HepG2 (cell line): ENCODE measurements around the gene ZDHHC18. TPM values are rescaled to one million over a fixed set of nuclear protein-coding genes. Genes with fewer than 3 reads are reported as not detected.

Experiments
- CEBPB ChIP-seq: IDR thresholded peaks from 2 replicates; pipeline ENCODE4 v1.6.1; 2011; ENCODE audit warnings: low read depth, low read length, improper control_type of control experiment, borderline replicate concordance
- LCORL ChIP-seq, 2 experiments: fragments of 450-650 bp in 1 of 2; sonication (generic) in 1 of 2; formaldehyde crosslinking in 1 of 2; IDR thresholded peaks; 2 replicates each; pipeline versions ENCODE4 v1.5.0 to v1.6.1; 2017 to 2020; ENCODE audit warnings: antibody characterized with exemption in 1 of 2, missing genetic modification reagents in 1 of 2
- MYNN ChIP-seq: sonication (generic); formaldehyde crosslinking; IDR thresholded peaks from 2 replicates; pipeline ENCODE4 v1.4.0; 2020; ENCODE audit warnings: mild to moderate bottlenecking, low read depth, missing genetic modification reagents
- NONO ChIP-seq, 2 experiments: fragments of 450-650 bp in 1 of 2; sonication (generic) in 1 of 2; formaldehyde crosslinking in 1 of 2; IDR thresholded peaks in 1 of 2; conservative IDR thresholded peaks in 1 of 2; 2 replicates each; pipeline versions ENCODE4 v1.6.1 to v1.8.0; 2017 to 2022; ENCODE audit warnings: mild to moderate bottlenecking in 1 of 2, missing genetic modification reagents in 1 of 2, moderate library complexity in 1 of 2
- PPARG ChIP-seq: conservative IDR thresholded peaks from 2 replicates; pipeline ENCODE4 v1.6.1; 2016; ENCODE audit warnings: missing biosample characterization, missing genetic modification reagents
- SP4 ChIP-seq: sonication (generic); formaldehyde crosslinking; IDR thresholded peaks from 2 replicates; pipeline ENCODE4 v1.8.1; 2023; ENCODE audit warnings: mild to moderate bottlenecking, missing genetic modification reagents
- U2AF2 ChIP-seq: fragments of 200-400 bp; formaldehyde crosslinking; IDR thresholded peaks from 2 replicates; pipeline ENCODE4 v1.6.1; 2017; ENCODE audit warnings: low read depth, mild to moderate bottlenecking, low read length
- ZC3H13 ChIP-seq: sonication (generic); formaldehyde crosslinking; IDR thresholded peaks from 2 replicates; pipeline ENCODE4 v1.8.1; 2023; ENCODE audit warnings: mild to moderate bottlenecking, missing genetic modification reagents, moderate library complexity
- ZFP37 ChIP-seq: sonication (generic); formaldehyde crosslinking; IDR thresholded peaks from 2 replicates; pipeline ENCODE4 v1.4.0; 2020; ENCODE audit warnings: missing genetic modification reagents, borderline replicate concordance
- ZFP62 ChIP-seq: sonication (generic); formaldehyde crosslinking; IDR thresholded peaks from 2 replicates; pipeline ENCODE4 v1.4.0; 2020; ENCODE audit warnings: missing genetic modification reagents
- ZSCAN9 ChIP-seq: IDR thresholded peaks from 2 replicates; pipeline ENCODE4 v1.6.1; 2016; ENCODE audit warnings: borderline replicate concordance
- polyA plus RNA-seq, 8 experiments: library from polyadenylated mRNA; depleted of rRNA in 3 of 8; stranded (reverse) in 7 of 8; unstranded in 1 of 8; fragments of >200 nt; fragmentation: Illumina TruSeq in 4 of 8; extraction: Trizol in 4 of 8; gene quantifications; 2 replicates each; pipeline versions ENCODE4 v1.2.1 to v1.2.3, GENCODE V29; 2011 to 2016; ENCODE audit warnings: low read depth in 4 of 8, missing spikeins in 1 of 8, mixed read lengths in 1 of 8; ENCODE audit not compliant: insufficient read depth in 1 of 8
- total RNA-seq, 5 experiments: library from RNA; depleted of rRNA; stranded (reverse); fragments of >200 nt; fragmentation: Illumina TruSeq; extraction: Trizol; gene quantifications; 2 replicates each; pipeline ENCODE4 v1.2.3, GENCODE V29; 2016; ENCODE audit warnings: low read depth in 1 of 5
- TF ChIP-seq, protein P1 (sequence below): sonication (generic); formaldehyde crosslinking; IDR thresholded peaks from 2 replicates; pipeline ENCODE4 v1.5.1; 2020; ENCODE audit warnings: mild to moderate bottlenecking, missing genetic modification reagents
- TF ChIP-seq, protein P2 (sequence below): sonication (generic); formaldehyde crosslinking; IDR thresholded peaks from 2 replicates; pipeline ENCODE4 v1.4.0; 2020; ENCODE audit warnings: missing genetic modification reagents
- TF ChIP-seq, protein P3 (sequence below): sonication (generic); formaldehyde crosslinking; IDR thresholded peaks from 2 replicates; pipeline ENCODE4 v1.4.0; 2020; ENCODE audit warnings: missing genetic modification reagents
- TF ChIP-seq, protein P4 (sequence below): sonication (generic); formaldehyde crosslinking; IDR thresholded peaks from 2 replicates; pipeline ENCODE4 v1.5.0; 2020; ENCODE audit warnings: mild to moderate bottlenecking, missing genetic modification reagents, borderline replicate concordance

The ZDHHC18 gene
- total and polyA plus RNA-seq, 2 of the 13 experiments (the other 11 are each of a cell fraction or from before 2014, with no cell fraction given) = 13.2 to 35.3 TPM

DNA sequence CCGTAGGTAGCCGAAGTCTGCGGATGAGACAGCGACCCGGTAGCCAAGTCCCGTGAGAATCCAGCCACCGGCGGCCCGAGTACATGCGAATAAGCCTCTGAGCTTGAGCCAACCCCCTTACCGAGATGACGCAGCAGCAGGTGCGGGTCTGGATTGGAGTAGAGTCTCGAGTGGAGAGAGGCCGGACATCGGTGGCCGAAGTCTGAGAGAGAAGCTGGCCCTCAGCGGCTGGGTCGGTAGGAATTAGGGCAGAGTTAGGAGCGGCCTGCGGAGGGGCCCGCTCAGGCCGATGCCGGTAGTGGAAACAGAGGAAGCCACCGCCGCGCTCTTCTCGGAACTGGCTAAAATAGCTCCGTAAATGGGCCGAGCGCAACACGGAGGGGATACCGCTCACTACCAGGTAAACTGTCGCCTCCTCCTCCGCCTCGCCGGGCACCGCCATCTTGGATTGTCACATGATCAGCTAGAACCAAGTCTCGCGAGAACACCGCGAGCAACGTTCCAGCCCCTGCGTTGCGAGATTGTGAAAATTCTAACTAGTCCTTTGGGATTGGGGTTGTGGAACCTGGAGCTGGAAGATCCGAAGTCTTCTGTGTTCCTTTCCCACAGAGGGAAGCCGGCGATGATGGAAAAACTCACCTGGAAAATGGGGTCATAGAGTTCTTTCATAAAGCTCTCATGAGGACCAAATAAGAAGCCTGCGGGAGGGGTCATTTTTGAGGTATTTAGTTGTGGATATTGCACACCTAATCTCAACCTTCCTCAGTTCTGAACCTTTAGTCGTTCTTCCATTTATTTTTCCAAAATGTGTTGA, 73.7 kb downstream of the ZDHHC18 start, which contains the start of gene GPATCH3 (continued):
- TF ChIP-seq, protein P1, sequence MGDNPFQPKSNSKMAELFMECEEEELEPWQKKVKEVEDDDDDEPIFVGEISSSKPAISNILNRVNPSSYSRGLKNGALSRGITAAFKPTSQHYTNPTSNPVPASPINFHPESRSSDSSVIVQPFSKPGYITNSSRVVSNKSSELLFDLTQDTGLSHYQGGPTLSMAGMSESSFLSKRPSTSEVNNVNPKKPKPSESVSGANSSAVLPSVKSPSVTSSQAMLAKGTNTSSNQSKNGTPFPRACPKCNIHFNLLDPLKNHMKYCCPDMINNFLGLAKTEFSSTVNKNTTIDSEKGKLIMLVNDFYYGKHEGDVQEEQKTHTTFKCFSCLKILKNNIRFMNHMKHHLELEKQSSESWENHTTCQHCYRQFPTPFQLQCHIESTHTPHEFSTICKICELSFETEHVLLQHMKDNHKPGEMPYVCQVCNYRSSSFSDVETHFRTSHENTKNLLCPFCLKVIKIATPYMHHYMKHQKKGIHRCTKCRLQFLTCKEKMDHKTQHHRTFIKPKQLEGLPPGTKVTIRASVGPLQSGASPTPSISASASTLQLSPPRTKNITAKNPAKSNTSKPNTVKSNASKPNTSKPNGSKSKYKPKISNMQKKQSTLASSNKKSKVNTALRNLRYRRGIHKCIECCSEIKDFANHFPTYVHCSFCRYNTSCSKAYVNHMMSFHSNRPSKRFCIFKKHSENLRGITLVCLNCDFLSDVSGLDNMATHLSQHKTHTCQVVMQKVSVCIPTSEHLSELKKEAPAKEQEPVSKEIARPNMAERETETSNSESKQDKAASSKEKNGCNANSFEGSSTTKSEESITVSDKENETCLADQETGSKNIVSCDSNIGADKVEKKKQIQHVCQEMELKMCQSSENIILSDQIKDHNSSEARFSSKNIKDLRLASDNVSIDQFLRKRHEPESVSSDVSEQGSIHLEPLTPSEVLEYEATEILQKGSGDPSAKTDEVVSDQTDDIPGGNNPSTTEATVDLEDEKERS (CRISPR knock-in tag) = no peak
- no peak for TF ChIP-seq LCORL (IDR thresholded peaks at IDR 0.05)
- TF ChIP-seq LCORL (CRISPR knock-in tag; IDR thresholded peaks at IDR 0.05) = no peak
- no peak for TF ChIP-seq NONO (IDR thresholded peaks at IDR 0.05)
- peak; percentile 76 for TF ChIP-seq NONO (CRISPR knock-in tag; conservative IDR thresholded peaks at IDR 0.05)
- TF ChIP-seq, protein P2, sequence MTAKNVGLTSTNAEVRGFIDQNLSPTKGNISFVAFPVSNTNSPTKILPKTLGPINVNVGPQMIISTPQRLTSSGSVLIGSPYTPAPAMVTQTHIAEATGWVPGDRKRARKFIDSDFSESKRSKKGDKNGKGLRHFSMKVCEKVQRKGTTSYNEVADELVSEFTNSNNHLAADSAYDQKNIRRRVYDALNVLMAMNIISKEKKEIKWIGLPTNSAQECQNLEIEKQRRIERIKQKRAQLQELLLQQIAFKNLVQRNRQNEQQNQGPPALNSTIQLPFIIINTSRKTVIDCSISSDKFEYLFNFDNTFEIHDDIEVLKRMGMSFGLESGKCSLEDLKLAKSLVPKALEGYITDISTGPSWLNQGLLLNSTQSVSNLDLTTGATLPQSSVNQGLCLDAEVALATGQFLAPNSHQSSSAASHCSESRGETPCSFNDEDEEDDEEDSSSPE (CRISPR knock-in tag) = peak; percentile 56; the same call in 1 of the 2 replicates
- peak; percentile 74; the same call in 1 of the 2 replicates for TF ChIP-seq CEBPB
- TF ChIP-seq ZSCAN9 (CRISPR knock-in tag) = peak; percentile 68; the same call in 1 of the 2 replicates
- TF ChIP-seq, protein P3, sequence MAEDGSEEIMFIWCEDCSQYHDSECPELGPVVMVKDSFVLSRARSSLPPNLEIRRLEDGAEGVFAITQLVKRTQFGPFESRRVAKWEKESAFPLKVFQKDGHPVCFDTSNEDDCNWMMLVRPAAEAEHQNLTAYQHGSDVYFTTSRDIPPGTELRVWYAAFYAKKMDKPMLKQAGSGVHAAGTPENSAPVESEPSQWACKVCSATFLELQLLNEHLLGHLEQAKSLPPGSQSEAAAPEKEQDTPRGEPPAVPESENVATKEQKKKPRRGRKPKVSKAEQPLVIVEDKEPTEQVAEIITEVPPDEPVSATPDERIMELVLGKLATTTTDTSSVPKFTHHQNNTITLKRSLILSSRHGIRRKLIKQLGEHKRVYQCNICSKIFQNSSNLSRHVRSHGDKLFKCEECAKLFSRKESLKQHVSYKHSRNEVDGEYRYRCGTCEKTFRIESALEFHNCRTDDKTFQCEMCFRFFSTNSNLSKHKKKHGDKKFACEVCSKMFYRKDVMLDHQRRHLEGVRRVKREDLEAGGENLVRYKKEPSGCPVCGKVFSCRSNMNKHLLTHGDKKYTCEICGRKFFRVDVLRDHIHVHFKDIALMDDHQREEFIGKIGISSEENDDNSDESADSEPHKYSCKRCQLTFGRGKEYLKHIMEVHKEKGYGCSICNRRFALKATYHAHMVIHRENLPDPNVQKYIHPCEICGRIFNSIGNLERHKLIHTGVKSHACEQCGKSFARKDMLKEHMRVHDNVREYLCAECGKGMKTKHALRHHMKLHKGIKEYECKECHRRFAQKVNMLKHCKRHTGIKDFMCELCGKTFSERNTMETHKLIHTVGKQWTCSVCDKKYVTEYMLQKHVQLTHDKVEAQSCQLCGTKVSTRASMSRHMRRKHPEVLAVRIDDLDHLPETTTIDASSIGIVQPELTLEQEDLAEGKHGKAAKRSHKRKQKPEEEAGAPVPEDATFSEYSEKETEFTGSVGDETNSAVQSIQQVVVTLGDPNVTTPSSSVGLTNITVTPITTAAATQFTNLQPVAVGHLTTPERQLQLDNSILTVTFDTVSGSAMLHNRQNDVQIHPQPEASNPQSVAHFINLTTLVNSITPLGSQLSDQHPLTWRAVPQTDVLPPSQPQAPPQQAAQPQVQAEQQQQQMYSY (CRISPR knock-in tag) = 0 out of 2 replicates have a peak, but pooled peaks have one; percentile 29
- no peak; the same call in 1 of the 2 replicates for TF ChIP-seq MYNN
- TF ChIP-seq, protein P4, sequence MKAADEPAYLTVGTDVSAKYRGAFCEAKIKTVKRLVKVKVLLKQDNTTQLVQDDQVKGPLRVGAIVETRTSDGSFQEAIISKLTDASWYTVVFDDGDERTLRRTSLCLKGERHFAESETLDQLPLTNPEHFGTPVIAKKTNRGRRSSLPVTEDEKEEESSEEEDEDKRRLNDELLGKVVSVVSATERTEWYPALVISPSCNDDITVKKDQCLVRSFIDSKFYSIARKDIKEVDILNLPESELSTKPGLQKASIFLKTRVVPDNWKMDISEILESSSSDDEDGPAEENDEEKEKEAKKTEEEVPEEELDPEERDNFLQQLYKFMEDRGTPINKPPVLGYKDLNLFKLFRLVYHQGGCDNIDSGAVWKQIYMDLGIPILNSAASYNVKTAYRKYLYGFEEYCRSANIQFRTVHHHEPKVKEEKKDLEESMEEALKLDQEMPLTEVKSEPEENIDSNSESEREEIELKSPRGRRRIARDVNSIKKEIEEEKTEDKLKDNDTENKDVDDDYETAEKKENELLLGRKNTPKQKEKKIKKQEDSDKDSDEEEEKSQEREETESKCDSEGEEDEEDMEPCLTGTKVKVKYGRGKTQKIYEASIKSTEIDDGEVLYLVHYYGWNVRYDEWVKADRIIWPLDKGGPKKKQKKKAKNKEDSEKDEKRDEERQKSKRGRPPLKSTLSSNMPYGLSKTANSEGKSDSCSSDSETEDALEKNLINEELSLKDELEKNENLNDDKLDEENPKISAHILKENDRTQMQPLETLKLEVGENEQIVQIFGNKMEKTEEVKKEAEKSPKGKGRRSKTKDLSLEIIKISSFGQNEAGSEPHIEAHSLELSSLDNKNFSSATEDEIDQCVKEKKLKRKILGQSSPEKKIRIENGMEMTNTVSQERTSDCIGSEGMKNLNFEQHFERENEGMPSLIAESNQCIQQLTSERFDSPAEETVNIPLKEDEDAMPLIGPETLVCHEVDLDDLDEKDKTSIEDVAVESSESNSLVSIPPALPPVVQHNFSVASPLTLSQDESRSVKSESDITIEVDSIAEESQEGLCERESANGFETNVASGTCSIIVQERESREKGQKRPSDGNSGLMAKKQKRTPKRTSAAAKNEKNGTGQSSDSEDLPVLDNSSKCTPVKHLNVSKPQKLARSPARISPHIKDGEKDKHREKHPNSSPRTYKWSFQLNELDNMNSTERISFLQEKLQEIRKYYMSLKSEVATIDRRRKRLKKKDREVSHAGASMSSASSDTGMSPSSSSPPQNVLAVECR (CRISPR knock-in tag) = peak; percentile 94
- no peak for TF ChIP-seq ZFP62 (CRISPR knock-in tag)
- peak; percentile 37; the same call in 1 of the 2 replicates for TF ChIP-seq PPARG (CRISPR knock-in tag)
- peak; percentile 23; the same call in 1 of the 2 replicates for TF ChIP-seq ZFP37
- no peak for TF ChIP-seq U2AF2
- TF ChIP-seq ZC3H13 = peak; percentile 60; the same call in 1 of the 2 replicates
- peak; percentile 55; the same call in 1 of the 2 replicates for TF ChIP-seq SP4 (CRISPR knock-in tag)
